IgD-negative memory B cell (primary cell): Measurements from ENCODE around the gene DDX28. TPM values are rescaled to one million over a fixed set of nuclear protein-coding genes. Genes with fewer than 3 reads are reported as not detected.
"Not testable (repeated sequence)": the region's sequence is repeated elsewhere in the genome, so short reads cannot be mapped to it uniquely, and the experiment has no call there.

Experiments
- H3K27ac Mint-ChIP-seq, 3 donors: one replicate each; pipeline ENCODE4 v1.8.0; 2020 to 2022; ENCODE audit warnings: mild to moderate bottlenecking in 3 of 3, mixed read lengths in 3 of 3, moderate library complexity in 1 of 3
- H3K27me3 Mint-ChIP-seq: one replicate; pipeline ENCODE4 v1.8.0; 2021; ENCODE audit warnings: mixed read lengths
- H3K36me3 Mint-ChIP-seq: one replicate; pipeline ENCODE4 v1.8.0; 2020; ENCODE audit warnings: mild to moderate bottlenecking, mixed read lengths
- H3K4me1 Mint-ChIP-seq, 3 donors: one replicate each; pipeline ENCODE4 v1.8.0; 2020 to 2022; ENCODE audit warnings: mixed read lengths in 3 of 3, mild to moderate bottlenecking in 1 of 3
- H3K4me3 Mint-ChIP-seq, 4 donors: one replicate each; pipeline ENCODE4 v1.8.0; 2020 to 2022; ENCODE audit warnings: mild to moderate bottlenecking in 4 of 4, mixed read lengths in 4 of 4, moderate library complexity in 3 of 4
- H3K9me3 Mint-ChIP-seq, 3 donors: one replicate each; pipeline ENCODE4 v1.8.0; 2020 to 2021; ENCODE audit warnings: mixed read lengths in 3 of 3, mild to moderate bottlenecking in 1 of 3
- polyA plus RNA-seq: library from polyadenylated mRNA; unstranded; fragments of 300-500 nt; fragmentation: Illumina TruSeq; gene quantifications from one replicate; pipeline ENCODE4 v1.2.3, GENCODE V29; 2021

The DDX28 gene
- polyA plus RNA-seq, 1 donor from 2014 or later = 35.8 TPM

GRCh38 chr16:68055395-68055794 lies 32.4 kb upstream of the DDX28 start:
- no peaks in the 10 kb centered on the region for H3K9me3 Mint-ChIP-seq
- H3K27ac Mint-ChIP-seq = no peak overlapping the region
- peaks cover 9% of the 10 kb centered on the region for H3K36me3 Mint-ChIP-seq
- H3K4me3 Mint-ChIP-seq = no peak overlapping the region
- H3K27me3 Mint-ChIP-seq = no peaks in the 10 kb centered on the region
- H3K4me1 Mint-ChIP-seq = peaks cover 5 to 12% (median 8%) of the 10 kb centered on the region in 3 donors

GRCh38 chr16:68049449-68049848 lies 26.4 kb upstream of the DDX28 start:
- Mint-ChIP-seq H3K27me3 (no peaks in the 10 kb centered on the region), H3K4me1 (peaks cover 13 to 33% (median 29%) of the 10 kb centered on the region in 3 donors), H3K4me3 (no peak overlapping the region), H3K9me3 (no peaks in the 10 kb centered on the region), H3K27ac (no peak overlapping the region), H3K36me3 (peaks cover 3% of the 10 kb centered on the region)

- Mint-ChIP-seq H3K4me3 (no peak overlapping the region), H3K9me3 (no peaks in the 10 kb centered on the region), H3K27ac (peak overlapping the region in 1 of 3 donors; percentile 0), H3K36me3 (peaks cover 3% of the 10 kb centered on the region), H3K4me1 (peaks cover 20 to 37% (median 33%) of the 10 kb centered on the region in 3 donors), H3K27me3 (no peaks in the 10 kb centered on the region)
Measured at GRCh38 chr16:68047987-68048386, 25.0 kb upstream of the DDX28 start.

GRCh38 chr16:68046106-68046505 lies 23.1 kb upstream of the DDX28 start:
- no peaks in the 10 kb centered on the region for H3K27me3 Mint-ChIP-seq
- no peaks in the 10 kb centered on the region for H3K36me3 Mint-ChIP-seq
- H3K9me3 Mint-ChIP-seq = no peaks in the 10 kb centered on the region
- H3K4me3 Mint-ChIP-seq = no peak overlapping the region
- H3K27ac Mint-ChIP-seq = no peak overlapping the region
- H3K4me1 Mint-ChIP-seq = peaks cover 24 to 44% (median 34%) of the 10 kb centered on the region in 3 donors

GRCh38 chr16:68041783-68042182 lies 18.8 kb upstream of the DDX28 start:
- H3K4me1 Mint-ChIP-seq = peaks cover 35 to 47% (median 36%) of the 10 kb centered on the region in 3 donors
- no peaks in the 10 kb centered on the region for H3K9me3 Mint-ChIP-seq
- H3K27me3 Mint-ChIP-seq = no peaks in the 10 kb centered on the region
- H3K36me3 Mint-ChIP-seq = peaks cover 2% of the 10 kb centered on the region
- H3K4me3 Mint-ChIP-seq = peak overlapping the region in 3 of 4 donors; percentile 71 to 79 (median 77)
- H3K27ac Mint-ChIP-seq = peak overlapping the region; percentile 19 to 81 (median 52)

- peak overlapping the region; percentile 77 to 99 (median 88) for H3K4me3 Mint-ChIP-seq
- peak overlapping the region; percentile 23 to 41 (median 37) for H3K27ac Mint-ChIP-seq
- peaks cover 2% of the 10 kb centered on the region for H3K36me3 Mint-ChIP-seq
- no peaks in the 10 kb centered on the region for H3K27me3 Mint-ChIP-seq
- no peaks in the 10 kb centered on the region for H3K9me3 Mint-ChIP-seq
- peaks cover 33 to 45% (median 38%) of the 10 kb centered on the region in 3 donors for H3K4me1 Mint-ChIP-seq
Measured at GRCh38 chr16:68040506-68041288, 17.7 kb upstream of the DDX28 start.

GRCh38 chr16:68037841-68038597 lies 15.0 kb upstream of the DDX28 start:
- H3K4me1 Mint-ChIP-seq = peaks cover 29 to 35% (median 31%) of the 10 kb centered on the region in 3 donors
- H3K36me3 Mint-ChIP-seq = peaks cover 2% of the 10 kb centered on the region
- H3K27me3 Mint-ChIP-seq = no peaks in the 10 kb centered on the region
- peak overlapping the region; percentile 94 to 99 (median 98) for H3K4me3 Mint-ChIP-seq
- H3K27ac Mint-ChIP-seq = peak overlapping the region; percentile 93 to 97 (median 95)
- H3K9me3 Mint-ChIP-seq = no peaks in the 10 kb centered on the region

- Mint-ChIP-seq H3K36me3 (peaks cover 2% of the 10 kb centered on the region), H3K9me3 (no peaks in the 10 kb centered on the region), H3K4me3 (no peak overlapping the region), H3K27me3 (no peaks in the 10 kb centered on the region), H3K27ac (no peak overlapping the region), H3K4me1 (peaks cover 22 to 25% (median 24%) of the 10 kb centered on the region in 3 donors)
Measured at GRCh38 chr16:68035227-68035626, 12.2 kb upstream of the DDX28 start.

- Mint-ChIP-seq H3K4me3 (peak overlapping the region in 1 of 4 donors; percentile 19), H3K36me3 (no peaks in the 10 kb centered on the region), H3K27me3 (no peaks in the 10 kb centered on the region), H3K27ac (no peak overlapping the region), H3K9me3 (no peaks in the 10 kb centered on the region), H3K4me1 (peaks cover 15 to 17% (median 16%) of the 10 kb centered on the region in 3 donors)
Measured at GRCh38 chr16:68033101-68033500, 10.1 kb upstream of the DDX28 start.

- Mint-ChIP-seq H3K27ac (no peak overlapping the region), H3K9me3 (no peaks in the 10 kb centered on the region), H3K4me3 (no peak overlapping the region), H3K27me3 (no peaks in the 10 kb centered on the region), H3K4me1 (peaks cover 7 to 11% (median 8%) of the 10 kb centered on the region in 3 donors), H3K36me3 (no peaks in the 10 kb centered on the region)
Measured at GRCh38 chr16:68031951-68032350, 8.9 kb upstream of the DDX28 start.

- not testable (repeated sequence) for H3K9me3 Mint-ChIP-seq, H3K36me3 Mint-ChIP-seq, H3K4me1 Mint-ChIP-seq, H3K4me3 Mint-ChIP-seq, H3K27me3 Mint-ChIP-seq, H3K27ac Mint-ChIP-seq
Measured at GRCh38 chr16:68030108-68030507, 7.1 kb upstream of the DDX28 start.

GRCh38 chr16:68028996-68029395 lies 6.0 kb upstream of the DDX28 start:
- Mint-ChIP-seq H3K4me3 (no peak overlapping the region), H3K27me3 (no peaks in the 10 kb centered on the region), H3K36me3 (no peaks in the 10 kb centered on the region), H3K4me1 (peaks cover 3 to 8% (median 7%) of the 10 kb centered on the region in 3 donors), H3K9me3 (no peaks in the 10 kb centered on the region), H3K27ac (no peak overlapping the region)

- peaks cover 5% of the 10 kb centered on the region for H3K36me3 Mint-ChIP-seq
- H3K4me3 Mint-ChIP-seq = peak overlapping the region; percentile 83 to 100 (median 98)
- H3K9me3 Mint-ChIP-seq = no peaks in the 10 kb centered on the region
- peaks cover 4 to 27% (median 5%) of the 10 kb centered on the region in 3 donors for H3K4me1 Mint-ChIP-seq
- peak overlapping the region; percentile 47 to 99 (median 82) for H3K27ac Mint-ChIP-seq
- H3K27me3 Mint-ChIP-seq = peaks cover 4% of the 10 kb centered on the region
Measured at GRCh38 chr16:68022278-68022727, 729 bp downstream of the DDX28 start.

GRCh38 chr16:68021490-68021889 lies 1.5 kb downstream of the DDX28 start:
- H3K4me3 Mint-ChIP-seq = peak overlapping the region; percentile 65 to 100 (median 90)
- H3K27ac Mint-ChIP-seq = peak overlapping the region in 1 of 3 donors; percentile 82
- peaks cover 4% of the 10 kb centered on the region for H3K27me3 Mint-ChIP-seq
- no peaks in the 10 kb centered on the region for H3K9me3 Mint-ChIP-seq
- peaks cover 4 to 27% (median 5%) of the 10 kb centered on the region in 3 donors for H3K4me1 Mint-ChIP-seq
- H3K36me3 Mint-ChIP-seq = peaks cover 5% of the 10 kb centered on the region

- H3K36me3 Mint-ChIP-seq = peaks cover 5% of the 10 kb centered on the region
- H3K9me3 Mint-ChIP-seq = no peaks in the 10 kb centered on the region
- peaks cover 4% of the 10 kb centered on the region for H3K27me3 Mint-ChIP-seq
- no peak overlapping the region for H3K27ac Mint-ChIP-seq
- H3K4me3 Mint-ChIP-seq = peak overlapping the region in 1 of 4 donors; percentile 36
- peaks cover 4 to 24% (median 7%) of the 10 kb centered on the region in 3 donors for H3K4me1 Mint-ChIP-seq
Measured at GRCh38 chr16:68019167-68019680, 3.8 kb downstream of the DDX28 start.
